Measurements from ENCODE around the gene NT5M.

DNA sequence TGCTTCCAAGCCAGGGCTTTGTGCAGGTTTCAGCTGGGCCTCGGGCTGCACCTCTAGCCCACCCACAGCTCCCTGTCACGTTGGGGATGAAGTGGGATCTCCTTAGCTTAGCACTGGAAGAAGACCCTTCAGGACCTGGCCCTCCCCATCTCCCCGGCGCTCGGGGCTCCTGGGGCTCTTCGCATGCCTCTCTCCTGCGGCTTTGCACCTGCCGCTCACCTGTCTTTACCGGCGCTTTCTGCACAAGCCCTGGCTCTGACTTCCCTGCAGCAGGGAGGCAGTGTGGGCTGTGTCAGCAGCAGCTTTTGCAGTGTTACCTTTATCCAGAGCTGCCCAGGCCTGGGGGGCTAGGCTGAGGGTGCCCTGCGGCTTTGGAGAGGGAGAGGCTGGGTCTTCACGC lies 52.3 kb downstream of the NT5M start:
- TF ChIP-seq, protein P1, sequence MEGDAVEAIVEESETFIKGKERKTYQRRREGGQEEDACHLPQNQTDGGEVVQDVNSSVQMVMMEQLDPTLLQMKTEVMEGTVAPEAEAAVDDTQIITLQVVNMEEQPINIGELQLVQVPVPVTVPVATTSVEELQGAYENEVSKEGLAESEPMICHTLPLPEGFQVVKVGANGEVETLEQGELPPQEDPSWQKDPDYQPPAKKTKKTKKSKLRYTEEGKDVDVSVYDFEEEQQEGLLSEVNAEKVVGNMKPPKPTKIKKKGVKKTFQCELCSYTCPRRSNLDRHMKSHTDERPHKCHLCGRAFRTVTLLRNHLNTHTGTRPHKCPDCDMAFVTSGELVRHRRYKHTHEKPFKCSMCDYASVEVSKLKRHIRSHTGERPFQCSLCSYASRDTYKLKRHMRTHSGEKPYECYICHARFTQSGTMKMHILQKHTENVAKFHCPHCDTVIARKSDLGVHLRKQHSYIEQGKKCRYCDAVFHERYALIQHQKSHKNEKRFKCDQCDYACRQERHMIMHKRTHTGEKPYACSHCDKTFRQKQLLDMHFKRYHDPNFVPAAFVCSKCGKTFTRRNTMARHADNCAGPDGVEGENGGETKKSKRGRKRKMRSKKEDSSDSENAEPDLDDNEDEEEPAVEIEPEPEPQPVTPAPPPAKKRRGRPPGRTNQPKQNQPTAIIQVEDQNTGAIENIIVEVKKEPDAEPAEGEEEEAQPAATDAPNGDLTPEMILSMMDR (conservative IDR thresholded peaks at IDR 0.05 in 1 of 2, IDR thresholded peaks at IDR 0.05 in 1 of 2; ENCODE audit: low read depth in 1 of 2, low read length in 2 of 2): no peak
- TF ChIP-seq EZH2 (IDR thresholded peaks at IDR 0.05; ENCODE audit: low read length, missing control alignments): no peak
